Esophagus muscularis mucosa (tissue), 4 donors: ENCODE results near the gene TFRC.

ENCODE experiments used
- EP300 ChIP-seq: sonication (generic); formaldehyde crosslinking; IDR thresholded peaks from one replicate; pipeline ENCODE4 v1.6.1; 2017; ENCODE audit warnings: antibody characterized with exemption
- POLR2A ChIP-seq: fragments of 450-650 bp; IDR thresholded peaks from one replicate; pipeline ENCODE4 v1.6.1; 2017; ENCODE audit warnings: antibody characterized with exemption, moderate library complexity, mild to moderate bottlenecking, low read depth
- POLR2AphosphoS5 ChIP-seq, 2 donors: sonication (generic); formaldehyde crosslinking; IDR thresholded peaks; one replicate each; pipeline ENCODE4 v1.6.1; 2017; ENCODE audit warnings: antibody characterized with exemption in 2 of 2
- TF ChIP-seq, protein P1 (sequence below), 3 experiments: fragments of 200-600 bp in 2 of 3; fragments of 450-650 bp in 1 of 3; sonication (generic) in 2 of 3; IDR thresholded peaks; one replicate each; pipeline ENCODE4 v1.5.1; 2017 to 2019; ENCODE audit warnings: antibody characterized with exemption in 3 of 3, mild to moderate bottlenecking in 2 of 3, moderate library complexity in 1 of 3

DNA sequence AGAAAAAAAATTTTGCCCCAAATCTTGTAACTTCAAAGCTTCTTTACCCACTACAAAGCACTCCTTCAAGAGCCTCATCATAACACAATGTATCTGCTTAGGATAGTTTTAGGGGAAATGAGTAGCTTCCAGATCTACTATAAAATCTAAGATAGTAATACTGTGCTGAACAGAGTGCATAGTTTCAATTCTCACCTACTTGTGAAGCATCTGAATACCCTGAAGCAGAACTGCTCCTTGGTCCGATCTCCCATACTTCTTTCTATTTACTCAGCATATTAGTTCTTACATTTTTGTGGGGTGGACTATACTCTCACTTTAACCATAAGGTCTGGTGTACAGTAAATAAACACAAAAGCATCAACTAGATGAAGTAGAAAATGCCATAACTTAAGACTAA, 9.6 kb downstream of the TFRC start:
- TF ChIP-seq, protein P1, sequence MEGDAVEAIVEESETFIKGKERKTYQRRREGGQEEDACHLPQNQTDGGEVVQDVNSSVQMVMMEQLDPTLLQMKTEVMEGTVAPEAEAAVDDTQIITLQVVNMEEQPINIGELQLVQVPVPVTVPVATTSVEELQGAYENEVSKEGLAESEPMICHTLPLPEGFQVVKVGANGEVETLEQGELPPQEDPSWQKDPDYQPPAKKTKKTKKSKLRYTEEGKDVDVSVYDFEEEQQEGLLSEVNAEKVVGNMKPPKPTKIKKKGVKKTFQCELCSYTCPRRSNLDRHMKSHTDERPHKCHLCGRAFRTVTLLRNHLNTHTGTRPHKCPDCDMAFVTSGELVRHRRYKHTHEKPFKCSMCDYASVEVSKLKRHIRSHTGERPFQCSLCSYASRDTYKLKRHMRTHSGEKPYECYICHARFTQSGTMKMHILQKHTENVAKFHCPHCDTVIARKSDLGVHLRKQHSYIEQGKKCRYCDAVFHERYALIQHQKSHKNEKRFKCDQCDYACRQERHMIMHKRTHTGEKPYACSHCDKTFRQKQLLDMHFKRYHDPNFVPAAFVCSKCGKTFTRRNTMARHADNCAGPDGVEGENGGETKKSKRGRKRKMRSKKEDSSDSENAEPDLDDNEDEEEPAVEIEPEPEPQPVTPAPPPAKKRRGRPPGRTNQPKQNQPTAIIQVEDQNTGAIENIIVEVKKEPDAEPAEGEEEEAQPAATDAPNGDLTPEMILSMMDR (IDR thresholded peaks at IDR 0.05): no peak
- TF ChIP-seq EP300 (no peak), POLR2AphosphoS5 (IDR thresholded peaks at IDR 0.05) (no peak), POLR2A (no peak)
